Upper lobe of left lung (tissue), 4 donors: ENCODE results near the gene PHOX2A.

Experiments used
- POLR2AphosphoS5 ChIP-seq, 2 donors: sonication (generic); formaldehyde crosslinking; IDR thresholded peaks; one replicate each; pipeline ENCODE4 v1.5.1; 2017; ENCODE audit warnings: antibody characterized with exemption in 2 of 2
- TF ChIP-seq, protein P1 (sequence below), 6 experiments: fragments of 450-650 bp in 4 of 6; fragments of 200-600 bp in 2 of 6; sonication (generic) in 2 of 6; IDR thresholded peaks; one replicate each; pipeline ENCODE4 v1.5.1; 2016 to 2019; ENCODE audit warnings: antibody characterized with exemption in 6 of 6

DNA sequence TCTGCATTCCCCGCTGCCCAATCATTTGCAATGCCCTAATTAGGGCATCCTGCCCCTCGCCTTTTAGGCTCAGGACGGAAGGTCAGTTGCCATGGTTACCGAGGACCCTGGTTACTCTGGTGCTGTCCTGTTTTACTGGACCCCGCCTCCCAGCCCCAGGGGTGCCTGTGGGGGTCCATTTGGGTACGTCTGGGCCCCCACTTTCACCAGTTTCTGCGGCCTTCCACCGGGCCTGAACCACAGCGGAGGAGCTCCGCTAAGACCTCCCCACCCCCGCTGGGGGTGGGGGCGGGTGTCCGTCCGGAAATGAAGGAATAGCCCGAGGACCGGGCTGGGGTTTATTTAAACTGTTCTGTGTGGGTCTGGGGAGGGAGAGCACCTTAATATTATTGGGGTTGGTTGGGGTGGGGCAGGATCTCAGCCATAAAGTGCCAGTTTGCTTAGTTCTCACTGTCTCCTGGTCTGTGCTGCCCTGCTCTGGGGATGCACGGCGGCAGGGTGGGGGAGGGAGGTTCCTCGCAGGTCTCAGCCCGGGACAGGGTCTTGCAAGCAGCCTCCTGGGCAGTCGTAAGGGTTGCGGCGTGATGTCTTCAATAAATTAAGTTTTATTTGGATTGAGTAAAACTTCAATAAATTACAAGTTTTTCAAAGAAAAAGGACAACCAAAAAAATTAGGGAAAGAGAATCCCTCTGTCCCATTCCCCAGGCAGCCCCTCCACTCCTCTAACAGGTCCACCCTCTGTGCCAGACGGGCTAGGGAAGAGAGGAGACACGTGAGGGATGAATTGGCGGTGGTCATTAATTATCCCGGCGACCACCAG is 5.3 kb downstream of the PHOX2A start:
- no peak for TF ChIP-seq POLR2AphosphoS5 (IDR thresholded peaks at IDR 0.05)
- TF ChIP-seq, protein P1, sequence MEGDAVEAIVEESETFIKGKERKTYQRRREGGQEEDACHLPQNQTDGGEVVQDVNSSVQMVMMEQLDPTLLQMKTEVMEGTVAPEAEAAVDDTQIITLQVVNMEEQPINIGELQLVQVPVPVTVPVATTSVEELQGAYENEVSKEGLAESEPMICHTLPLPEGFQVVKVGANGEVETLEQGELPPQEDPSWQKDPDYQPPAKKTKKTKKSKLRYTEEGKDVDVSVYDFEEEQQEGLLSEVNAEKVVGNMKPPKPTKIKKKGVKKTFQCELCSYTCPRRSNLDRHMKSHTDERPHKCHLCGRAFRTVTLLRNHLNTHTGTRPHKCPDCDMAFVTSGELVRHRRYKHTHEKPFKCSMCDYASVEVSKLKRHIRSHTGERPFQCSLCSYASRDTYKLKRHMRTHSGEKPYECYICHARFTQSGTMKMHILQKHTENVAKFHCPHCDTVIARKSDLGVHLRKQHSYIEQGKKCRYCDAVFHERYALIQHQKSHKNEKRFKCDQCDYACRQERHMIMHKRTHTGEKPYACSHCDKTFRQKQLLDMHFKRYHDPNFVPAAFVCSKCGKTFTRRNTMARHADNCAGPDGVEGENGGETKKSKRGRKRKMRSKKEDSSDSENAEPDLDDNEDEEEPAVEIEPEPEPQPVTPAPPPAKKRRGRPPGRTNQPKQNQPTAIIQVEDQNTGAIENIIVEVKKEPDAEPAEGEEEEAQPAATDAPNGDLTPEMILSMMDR (IDR thresholded peaks at IDR 0.05): no peak
